HG02884 (cell line): ENCODE measurements around the gene SWT1.
"Not testable (repeated sequence)": the region's sequence is repeated elsewhere in the genome, so short reads cannot be mapped to it uniquely, and the experiment has no call there.

Source experiments
- ATAC-seq: cut with Tn5 transposase; IDR thresholded peaks from one replicate; pipeline ENCODE4 v1.9.1; 2021; ENCODE audit warnings: mild to moderate bottlenecking, moderate library complexity; ENCODE audit not compliant: unreplicated experiment

Gene SWT1

DNA sequence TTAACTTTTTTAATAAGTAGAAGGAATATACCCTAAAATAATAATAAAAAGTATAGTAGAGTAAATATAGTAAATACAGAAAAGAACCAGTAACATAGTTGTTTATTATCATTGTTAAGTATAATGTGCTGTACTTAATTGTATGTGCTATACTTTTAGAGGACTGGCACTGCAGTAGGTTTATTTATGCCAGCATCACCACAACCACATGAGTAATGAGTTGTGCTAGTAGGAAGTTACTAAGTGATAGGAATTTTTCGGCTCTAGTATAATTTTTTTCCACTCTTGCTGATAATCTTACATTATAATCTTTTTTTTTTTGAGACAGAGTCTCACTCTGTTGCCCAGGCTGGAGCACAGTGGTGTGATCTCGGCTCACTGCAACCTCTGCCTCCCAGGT, 88.5 kb downstream of the SWT1 start:
- ATAC-seq = no peak

DNA sequence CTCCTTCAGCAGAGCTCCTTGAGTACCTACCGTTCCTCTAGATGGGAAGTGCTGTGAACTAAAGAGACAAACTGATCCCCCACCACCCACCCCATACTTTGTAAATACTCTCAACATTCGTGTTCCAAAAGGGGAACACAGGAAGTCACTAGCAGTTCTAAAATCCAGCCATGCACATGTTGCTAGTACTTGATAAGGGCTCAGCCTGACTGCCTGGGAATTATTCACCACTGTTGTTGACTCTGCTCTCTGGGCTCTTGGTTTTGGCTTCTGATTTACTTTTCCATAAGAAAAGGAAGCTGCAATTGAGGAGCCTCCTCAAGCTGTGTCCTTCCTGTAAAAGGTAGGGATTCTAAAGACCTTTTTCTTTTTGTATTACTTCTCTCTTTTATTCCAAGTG, 92.6 kb downstream of the SWT1 start:
- no peak for ATAC-seq

DNA sequence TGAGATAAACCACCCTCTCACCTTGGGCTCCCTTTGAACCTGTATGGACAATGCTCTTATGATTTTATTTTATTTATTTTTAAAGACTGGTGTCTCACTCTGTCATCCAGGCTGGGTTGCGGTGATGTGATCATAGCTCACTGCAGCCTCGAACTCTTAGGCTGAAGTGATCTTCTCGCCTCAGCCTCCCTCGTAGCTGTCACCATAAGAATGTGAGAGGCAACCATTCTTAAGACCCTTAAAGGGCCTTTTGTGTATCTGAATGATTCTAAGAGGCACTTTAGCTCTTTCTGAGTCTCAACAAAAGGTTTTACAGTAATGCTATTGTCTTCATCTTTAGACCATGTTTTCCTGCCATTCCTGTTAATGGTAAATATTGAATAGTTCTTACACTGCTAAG, 93.1 kb downstream of the SWT1 start:
- ATAC-seq = no peak

DNA sequence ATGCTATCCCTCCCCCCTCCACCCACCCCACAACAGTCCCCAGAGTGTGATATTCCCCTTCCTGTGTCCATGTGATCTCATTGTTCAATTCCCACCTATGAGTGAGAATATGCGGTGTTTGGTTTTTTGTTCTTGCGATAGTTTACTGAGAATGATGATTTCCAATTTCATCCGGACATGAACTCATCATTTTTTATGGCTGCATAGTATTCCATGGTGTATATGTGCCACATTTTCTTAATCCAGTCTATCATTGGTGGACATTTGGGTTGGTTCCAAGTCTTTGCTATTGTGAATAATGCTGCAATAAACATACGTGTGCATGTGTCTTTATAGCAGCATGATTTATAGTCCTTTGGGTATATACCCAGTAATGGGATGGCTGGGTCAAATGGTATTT, 95.0 kb downstream of the SWT1 start:
- ATAC-seq = not testable (repeated sequence)

DNA sequence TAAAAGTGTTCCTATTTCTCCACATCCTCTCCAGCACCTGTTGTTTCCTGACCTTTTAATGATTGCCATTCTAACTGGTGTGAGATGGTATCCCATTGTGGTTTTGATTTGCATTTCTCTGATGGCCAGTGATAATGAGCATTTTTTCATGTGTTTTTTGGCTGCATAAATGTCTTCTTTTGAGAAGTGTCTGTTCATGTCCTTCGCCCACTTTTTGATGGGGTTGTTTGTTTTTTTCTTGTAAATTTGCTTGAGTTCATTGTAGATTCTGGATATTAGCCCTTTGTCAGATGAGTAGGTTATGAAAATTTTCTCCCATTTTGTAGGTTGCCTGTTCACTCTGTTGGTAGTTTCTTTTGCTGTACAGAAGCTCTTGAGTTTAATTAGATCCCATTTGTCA, 95.4 kb downstream of the SWT1 start:
- not testable (repeated sequence) for ATAC-seq

DNA sequence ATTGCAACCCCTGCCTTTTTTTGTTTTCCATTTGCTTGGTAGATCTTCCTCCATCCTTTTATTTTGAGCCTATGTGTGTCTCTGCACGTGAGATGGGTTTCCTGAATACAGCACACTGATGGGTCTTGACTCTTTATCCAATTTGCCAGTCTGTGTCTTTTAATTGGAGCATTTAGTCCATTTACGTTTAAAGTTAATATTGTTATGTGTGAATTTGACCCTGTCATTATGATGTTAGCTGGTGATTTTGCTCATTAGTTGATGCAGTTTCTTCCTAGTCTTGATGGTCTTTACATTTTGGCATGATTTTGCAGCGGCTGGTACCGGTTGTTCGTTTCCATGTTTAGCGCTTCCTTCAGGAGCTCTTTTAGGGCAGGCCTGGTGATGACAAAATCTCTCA, 98.6 kb downstream of the SWT1 start:
- ATAC-seq = not testable (repeated sequence)

DNA sequence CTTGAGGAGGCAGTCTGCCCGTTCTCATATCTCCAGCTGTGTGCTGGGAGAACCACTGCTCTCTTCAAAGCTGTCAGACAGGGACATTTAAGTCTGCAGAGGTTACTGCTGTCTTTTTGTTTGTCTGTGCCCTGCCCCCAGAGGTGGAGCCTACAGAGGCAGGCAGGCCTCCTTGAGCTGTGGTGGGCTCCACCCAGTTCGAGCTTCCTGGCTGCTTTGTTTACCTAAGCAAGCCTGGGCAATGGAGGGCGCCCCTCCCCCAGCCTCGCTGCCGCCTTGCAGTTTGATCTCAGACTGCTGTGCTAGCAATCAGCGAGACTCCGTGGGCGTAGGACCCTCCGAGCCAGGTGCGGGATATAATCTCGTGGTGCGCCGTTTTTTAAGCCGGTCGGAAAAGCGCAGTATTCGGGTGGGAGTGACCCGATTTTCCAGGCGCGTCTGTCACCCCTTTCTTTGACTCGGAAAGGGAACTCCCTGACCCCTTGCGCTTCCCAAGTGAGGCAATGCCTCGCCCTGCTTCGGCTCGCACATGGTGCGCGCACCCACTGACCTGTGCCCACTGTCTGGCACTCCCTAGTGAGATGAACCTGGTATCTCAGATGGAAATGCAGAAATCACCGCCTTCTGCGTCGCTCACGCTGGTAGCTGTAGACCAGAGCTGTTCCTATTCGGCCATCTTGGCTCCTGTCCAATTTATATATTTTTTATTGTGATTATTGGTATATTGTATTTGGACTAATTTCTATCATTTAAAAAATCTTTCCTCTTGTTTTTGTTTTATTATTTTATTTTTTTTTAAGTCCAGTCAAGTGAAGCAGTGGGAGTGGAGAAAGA, 100.4 kb downstream of the SWT1 start:
- ATAC-seq = not testable (repeated sequence)

DNA sequence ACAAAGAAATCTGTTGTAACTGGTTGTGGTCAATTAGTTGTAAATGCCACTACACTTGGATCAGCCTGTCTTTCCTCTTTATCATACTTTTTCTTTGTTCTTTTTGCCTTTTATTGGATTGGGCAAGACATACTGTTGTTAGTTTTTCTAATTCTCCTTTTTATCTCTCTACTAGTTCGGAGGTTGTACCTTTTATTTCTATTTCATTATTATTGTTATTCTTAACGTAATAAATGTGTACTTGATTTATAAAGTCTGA, 100.9 kb downstream of the SWT1 start:
- no peak for ATAC-seq

DNA sequence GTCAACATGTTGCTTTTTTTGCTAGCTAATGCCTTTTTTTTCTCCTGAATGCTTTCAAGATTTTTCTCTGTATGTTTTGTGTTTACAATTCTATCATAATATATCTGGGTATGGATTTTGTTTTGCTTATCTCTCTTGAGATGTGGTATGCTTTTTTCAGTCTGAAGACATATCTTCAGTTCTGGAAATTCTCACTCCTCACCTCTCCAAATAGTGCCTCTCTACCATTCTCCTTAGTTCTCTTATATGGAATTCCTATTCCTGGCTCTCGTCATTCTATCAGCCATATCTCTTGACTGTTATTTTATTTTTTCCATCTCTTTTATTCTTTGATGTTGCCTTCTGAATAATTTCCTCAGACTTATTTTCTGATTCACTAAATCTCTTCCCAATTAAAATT, 101.7 kb downstream of the SWT1 start:
- no peak for ATAC-seq

DNA sequence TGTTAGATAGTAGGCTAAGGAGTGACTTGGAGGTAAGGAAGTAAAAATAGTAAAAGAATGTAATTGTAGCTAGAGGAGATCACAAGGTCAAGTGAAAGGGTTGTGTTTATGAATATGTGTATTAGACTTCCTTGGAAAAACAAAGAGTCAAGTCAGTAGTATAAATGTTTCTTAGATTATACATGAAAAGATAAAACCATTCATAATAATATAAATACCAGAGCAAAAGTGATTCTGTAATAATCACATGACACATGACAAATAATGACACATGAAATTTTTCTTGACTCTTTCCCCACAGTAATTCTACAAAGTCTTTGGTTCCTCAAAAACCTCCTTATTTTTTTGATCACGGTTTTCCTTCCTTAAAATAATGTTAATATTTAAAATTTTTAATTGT, 103.6 kb downstream of the SWT1 start:
- ATAC-seq = no peak

DNA sequence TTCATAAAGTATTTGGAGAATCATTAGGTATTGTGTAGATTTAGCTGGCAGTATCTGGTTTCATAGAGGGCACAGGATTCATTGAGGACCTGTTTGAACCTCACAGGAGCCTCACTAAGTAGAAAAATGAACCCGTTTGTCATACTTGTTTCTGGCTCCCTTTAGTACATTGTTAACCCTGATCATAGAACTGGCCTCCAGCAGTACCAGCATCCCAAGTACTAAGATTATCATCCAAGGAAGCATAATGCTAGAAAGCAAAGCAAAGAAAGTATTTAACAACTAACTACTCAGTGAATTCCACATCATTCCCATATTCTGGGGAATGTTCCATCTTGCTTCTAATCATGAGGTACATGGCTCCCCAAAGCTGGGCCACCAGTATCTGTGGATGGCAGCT, 105.2 kb downstream of the SWT1 start:
- ATAC-seq = no peak

DNA sequence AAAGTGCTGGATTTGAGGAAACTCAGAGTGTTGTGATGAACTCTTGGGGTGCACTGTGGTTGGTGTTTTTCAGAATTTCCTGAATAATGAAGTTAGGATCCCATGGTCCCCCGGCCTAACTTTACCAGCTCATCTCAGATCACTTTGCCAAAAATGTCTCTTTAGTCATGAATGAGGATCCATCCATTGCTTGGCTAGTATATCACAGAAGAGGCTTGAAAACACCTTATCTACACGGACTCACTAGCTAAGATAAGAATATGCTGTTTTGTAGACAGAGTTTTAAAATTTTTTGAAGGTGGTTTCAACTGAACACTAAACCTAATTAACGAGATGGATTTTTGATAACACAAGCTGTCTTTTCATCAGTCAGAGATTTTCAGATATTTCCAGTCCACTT, 106.3 kb downstream of the SWT1 start:
- ATAC-seq = no peak

DNA sequence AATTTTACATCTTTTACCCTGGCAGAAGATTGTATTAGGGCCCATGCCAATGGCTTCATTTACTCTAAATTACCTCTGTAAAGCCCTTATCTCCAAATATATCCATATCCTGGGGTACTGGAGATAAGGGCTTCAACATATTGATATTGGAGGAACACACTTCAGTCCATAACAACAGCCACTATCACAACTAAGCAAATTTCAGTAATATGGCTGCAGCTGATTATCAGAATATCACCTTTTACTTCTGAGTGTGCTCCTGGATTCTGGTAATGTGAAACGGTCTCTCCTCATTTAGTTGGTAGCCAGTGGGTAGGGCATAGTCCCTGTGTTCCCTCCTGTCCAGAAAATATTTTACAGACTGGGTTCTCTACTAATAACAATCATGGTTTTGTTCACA, 106.8 kb downstream of the SWT1 start:
- ATAC-seq = no peak

DNA sequence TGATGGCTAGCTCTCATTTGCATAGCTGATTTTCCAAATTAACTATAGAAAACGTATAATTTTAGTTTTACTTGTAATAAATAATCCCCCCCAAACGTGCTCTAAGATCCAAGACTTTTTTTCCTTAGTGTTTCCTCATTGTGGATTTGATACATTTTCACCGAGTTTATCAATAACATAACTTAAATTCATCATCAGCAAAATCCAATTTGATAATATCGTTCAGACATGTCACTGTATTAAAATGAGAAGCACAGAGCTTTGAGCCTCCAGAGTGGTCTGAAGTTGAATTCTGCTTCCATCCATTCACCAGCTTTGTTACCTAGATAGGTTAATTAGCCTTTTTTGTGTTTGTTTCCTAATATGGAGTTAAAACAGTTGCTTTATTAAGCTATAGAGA, 108.3 kb downstream of the SWT1 start:
- no peak for ATAC-seq

DNA sequence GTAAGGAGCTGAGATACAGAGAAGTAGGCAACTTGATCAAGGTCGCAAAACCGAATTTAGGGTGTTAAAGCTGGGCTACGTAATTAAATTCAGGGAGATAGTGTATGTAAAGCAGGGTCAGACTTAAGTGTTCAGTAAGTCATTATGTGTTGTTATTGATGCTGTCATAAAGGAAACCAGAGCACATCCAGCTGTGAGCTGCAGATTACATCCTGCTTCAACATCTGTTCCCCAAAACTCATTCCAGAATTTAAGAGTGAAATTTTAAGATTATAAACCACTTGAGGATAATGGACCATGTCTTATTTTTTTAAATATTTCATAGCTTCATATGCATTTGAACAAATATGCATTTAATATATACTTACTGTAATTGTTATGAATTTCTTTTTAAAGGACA, 110.3 kb downstream of the SWT1 start:
- ATAC-seq = no peak

DNA sequence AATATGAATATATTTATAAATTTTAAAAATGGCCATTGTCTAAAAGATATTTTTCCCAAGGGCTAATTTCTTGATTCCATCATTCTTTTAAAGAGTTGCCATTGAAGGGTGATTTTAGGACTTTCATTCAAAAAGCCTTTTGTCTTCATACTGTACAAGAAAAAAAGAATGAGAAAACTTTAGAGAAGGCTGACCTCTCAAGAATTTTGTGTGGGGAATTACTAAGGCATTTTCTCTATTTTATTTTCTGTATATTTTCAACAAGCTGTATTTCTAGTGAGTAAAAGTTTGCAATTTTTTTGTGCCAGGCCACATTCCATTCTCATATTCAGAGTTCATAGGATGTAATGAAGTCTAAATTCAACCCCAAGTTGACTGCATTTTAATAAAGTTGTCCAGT, 110.7 kb downstream of the SWT1 start:
- no peak for ATAC-seq

DNA sequence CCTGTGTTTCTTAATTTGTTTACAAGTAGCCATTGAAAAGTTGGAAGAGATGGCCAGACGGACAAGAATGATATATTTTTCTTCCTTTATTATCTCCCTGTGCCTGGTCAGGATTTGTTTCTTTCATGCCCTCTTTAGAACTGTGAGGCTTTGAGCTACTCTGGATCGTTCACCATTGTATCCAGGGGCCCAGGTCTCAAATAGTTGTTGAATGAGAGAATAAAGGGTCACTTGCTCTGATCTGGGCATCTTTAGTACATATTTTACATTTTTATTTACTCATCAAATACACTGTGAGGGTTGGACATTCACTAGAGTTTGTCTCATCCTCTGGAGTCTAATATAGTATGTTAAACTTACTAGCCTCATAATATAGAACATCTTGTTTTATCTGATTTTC, 111.4 kb downstream of the SWT1 start:
- no peak for ATAC-seq

DNA sequence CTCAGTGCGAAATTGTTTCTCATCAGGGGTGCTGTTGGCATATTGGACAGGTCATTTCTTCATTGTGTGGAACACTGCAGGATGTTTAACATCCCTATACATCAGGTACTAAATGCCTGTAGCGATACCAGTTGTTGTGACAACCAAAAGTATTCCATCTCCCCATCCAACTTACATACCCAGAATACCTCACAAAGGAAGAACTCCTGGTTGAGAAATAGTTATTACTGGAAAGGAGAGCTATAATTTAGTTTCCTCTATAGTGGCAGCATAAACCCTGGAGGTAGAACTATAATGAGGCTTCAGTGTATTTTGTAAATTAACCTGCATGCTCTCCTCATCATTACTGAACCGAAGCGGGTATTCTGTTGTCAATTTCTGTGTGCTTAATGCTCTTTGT, 115.0 kb downstream of the SWT1 start:
- ATAC-seq = no peak

DNA sequence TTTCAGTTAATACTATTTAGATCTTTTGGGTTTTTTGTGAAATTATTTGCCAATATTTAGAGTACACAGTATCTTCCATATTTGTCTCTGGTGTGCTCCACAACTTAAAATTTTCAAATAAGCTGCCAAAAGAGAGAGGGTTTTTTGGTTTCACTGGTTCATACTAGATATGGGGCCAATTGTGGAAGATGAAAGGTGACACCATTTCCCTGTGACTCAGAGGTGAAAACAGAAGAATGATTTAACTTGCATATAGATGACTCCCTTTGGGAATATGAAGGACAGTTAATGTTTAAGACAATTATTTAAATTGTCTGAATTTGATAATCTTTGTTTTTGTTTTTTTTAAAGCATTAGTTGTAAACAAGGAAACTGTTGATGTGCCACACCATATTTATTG, 122.6 kb downstream of the SWT1 start:
- ATAC-seq = no peak

DNA sequence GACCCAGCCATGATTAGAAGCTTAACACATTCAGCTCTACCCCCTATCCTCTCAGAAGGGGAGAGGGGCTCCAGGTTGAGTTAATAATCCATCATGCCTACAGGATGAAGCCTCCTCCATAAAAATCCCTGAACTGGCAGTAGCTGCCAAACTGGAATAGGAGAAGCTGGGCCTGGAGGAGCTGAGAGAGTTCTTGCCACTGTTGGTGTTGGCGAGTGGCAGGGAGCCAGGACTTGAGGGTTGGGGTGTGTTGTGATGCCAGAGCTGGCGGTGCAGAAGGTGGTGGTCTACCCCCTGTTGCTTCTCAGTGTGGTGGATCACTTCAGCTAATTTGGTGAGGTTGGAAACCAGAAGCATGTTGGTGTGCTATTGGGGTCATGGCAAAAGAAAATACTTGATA, 123.6 kb downstream of the SWT1 start:
- ATAC-seq = no peak

DNA sequence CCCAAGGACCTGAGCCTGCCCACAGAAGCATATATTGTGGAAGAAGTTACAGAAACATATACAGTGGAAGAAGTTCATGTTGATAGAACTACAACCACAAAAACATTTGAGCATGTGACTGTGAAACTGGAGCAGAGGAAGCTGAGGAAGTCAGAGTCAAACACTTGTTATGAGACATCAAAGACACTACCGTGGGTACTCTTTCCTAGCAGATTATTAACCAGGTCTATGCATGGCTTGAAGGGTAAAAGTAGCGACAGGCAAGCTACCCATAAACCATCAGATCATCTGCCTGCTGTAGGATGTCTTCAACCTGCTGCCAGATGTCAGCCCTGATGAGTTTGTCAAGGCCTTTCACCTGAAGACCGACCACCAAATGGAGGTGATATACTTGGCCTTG, 124.3 kb downstream of the SWT1 start:
- peak; percentile 59 for ATAC-seq

DNA sequence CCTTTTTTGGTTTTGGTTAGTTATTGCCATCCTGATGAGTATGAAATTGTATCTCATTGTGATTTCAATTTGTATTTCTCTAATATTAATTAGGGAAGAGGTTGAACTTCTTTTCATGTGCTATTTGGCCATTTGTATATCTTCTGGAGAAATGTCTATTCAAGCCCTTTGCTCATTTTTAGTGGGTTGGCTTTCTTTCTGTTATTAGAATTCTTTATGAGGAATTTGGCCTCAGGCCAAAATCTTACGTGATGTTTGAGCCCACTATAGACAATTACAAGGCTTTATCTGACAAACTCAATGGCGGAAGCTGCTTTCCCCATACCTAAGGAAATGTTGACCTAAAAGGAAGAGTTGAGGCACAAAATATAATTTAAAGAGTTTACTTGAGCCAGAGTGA, 127.1 kb downstream of the SWT1 start:
- no peak for ATAC-seq

DNA sequence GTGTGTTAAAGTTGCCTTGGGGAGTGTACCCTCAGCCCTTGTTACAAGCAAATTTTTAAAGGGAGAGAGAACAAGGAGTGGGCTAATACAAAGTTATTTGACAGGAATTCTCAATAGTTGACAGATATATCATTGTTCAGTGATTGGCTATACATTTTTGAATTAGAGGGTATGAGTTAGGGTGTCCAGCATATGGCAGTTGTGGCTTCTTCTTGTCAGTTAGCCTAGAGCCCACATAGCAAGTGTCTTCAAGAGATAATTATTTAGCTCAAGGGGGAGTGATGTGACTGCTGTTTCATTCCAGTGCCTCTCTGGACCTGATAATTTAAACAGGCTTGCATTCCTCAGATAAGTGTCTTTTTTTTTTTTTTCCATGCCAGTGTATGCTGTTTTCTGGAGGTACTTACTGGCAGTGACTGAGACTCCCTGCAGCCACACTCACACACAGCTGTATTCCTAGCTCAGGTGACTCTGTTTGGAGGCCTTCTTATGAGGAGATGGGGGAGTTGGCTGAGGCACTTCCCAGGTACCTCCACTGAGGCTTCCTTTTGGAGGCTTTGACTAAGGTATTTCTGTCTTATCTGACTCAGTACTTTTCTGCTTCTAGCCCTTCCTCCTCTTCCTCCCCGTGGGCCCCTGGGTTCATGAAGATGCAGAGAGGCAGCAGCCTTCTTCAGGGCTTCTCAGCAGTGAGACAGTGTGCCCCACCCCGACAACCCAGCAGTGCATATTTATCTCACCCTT, 127.7 kb downstream of the SWT1 start:
- ATAC-seq = no peak
